Activated CD8-positive, alpha-beta T cell treated with anti-CD3 and anti-CD28 coated beads, Interleukin-2, amount 10 ng/mL, durations not matched to agents 7 days and 5 days (primary cell): ENCODE data around the gene C1QTNF9B. TPM values are rescaled to one million over a fixed set of nuclear protein-coding genes. Genes with fewer than 3 reads are reported as not detected.

Experiments
- ATAC-seq: fragments of 150-1000 bp; cut with Tn5 transposase; one replicate; pipeline ENCODE4 v1.10.0; 2021; ENCODE audit warnings: moderate library complexity
- CTCF ChIA-PET: fragments of 350-600 bp; sonication (Branson Sonifier 250); formaldehyde crosslinking; loops from one replicate; lab custom pipeline; 2021; ENCODE audit warnings: antibody characterized with exemption; lab: Charles Lee
- POLR2A ChIA-PET: fragments of 350-600 bp; sonication (Branson Sonifier 250); formaldehyde crosslinking; loops from one replicate; lab custom pipeline; 2021; ENCODE audit warnings: antibody characterized with exemption; lab: Charles Lee
- DNase-seq: peaks from one replicate; pipeline ENCODE4 v3.0.0-alpha.2; 2020
- H3K27ac Mint-ChIP-seq: one replicate; pipeline ENCODE4 v1.8.0; 2021; ENCODE audit warnings: mild to moderate bottlenecking, mixed read lengths
- H3K27me3 Mint-ChIP-seq: one replicate; pipeline ENCODE4 v1.8.0; 2021; ENCODE audit warnings: low read depth, mixed read lengths
- H3K36me3 Mint-ChIP-seq: one replicate; pipeline ENCODE4 v1.8.0; 2021; ENCODE audit warnings: low read depth, mixed read lengths
- H3K4me1 Mint-ChIP-seq: one replicate; pipeline ENCODE4 v1.8.0; 2021; ENCODE audit warnings: low read depth, mixed read lengths
- H3K4me3 Mint-ChIP-seq: one replicate; pipeline ENCODE4 v1.8.0; 2021; ENCODE audit warnings: mild to moderate bottlenecking, mixed read lengths
- H3K9me3 Mint-ChIP-seq: one replicate; pipeline ENCODE4 v1.8.0; 2022; ENCODE audit warnings: mixed read lengths; ENCODE audit not compliant: insufficient read depth
- total RNA-seq, 2 experiments: library from RNA; stranded (reverse); gene quantifications; one replicate each; pipeline ENCODE4 v1.2.3, GENCODE V29; 2021

The C1QTNF9B gene
- total RNA-seq, 2 experiments from 2014 or later: not detected

DNA sequence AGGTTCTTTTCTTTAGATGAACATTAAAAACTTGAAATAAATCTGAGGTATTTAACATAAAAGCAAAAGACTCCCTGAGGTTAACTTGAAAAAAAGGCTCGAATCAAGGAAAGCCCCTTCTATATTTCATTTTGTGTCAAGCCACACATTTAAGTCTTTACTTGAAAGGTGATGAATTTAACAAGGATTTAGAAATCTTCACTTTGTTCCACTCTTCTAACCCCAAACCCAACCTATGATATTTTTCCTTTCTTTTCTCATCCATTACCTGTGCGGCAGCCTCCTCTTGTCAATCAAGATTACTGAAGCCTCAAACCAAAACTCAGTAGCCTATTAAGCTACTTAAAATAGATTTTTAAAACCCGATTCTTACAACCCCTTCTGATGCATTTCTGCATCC is 41.9 kb downstream of the C1QTNF9B start:
- no peak overlapping the region for H3K27ac Mint-ChIP-seq
- ATAC-seq (no peak), DNase-seq (no peak)
- CTCF ChIA-PET: interaction anchor here (1.3 kb wide), 1 partner anchor 10 kb away, joined by 4 read pairs; no protein-coding TSS in a partner anchor
- H3K4me3 Mint-ChIP-seq: no peak overlapping the region
- H3K4me1 Mint-ChIP-seq: peaks cover 4% of the 10 kb centered on the region
- H3K27me3 Mint-ChIP-seq: no peaks in the 10 kb centered on the region
- POLR2A ChIA-PET: no interaction called here
- H3K36me3 Mint-ChIP-seq: peaks cover 3% of the 10 kb centered on the region
- no peaks in the 10 kb centered on the region for H3K9me3 Mint-ChIP-seq

DNA sequence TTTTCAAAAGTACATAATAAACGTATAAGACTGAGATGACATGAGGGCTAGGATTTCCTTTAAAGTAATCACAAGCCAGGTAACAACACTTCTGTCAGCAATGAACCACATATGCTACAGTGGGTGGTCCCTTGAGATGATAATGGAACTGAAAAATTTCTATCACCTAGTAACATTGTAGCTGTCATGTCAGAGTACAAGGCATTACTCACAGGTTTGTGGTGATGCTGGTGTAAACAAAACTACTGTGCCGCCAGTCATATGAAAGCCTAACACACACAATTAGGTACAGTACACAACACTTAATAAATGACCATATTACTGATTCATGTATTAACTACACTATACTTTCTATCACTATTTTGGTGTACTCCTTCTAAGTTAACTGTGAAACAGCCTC is 45.0 kb downstream of the C1QTNF9B start:
- H3K27ac Mint-ChIP-seq: no peak overlapping the region
- ATAC-seq: no peak
- no peak overlapping the region for H3K4me3 Mint-ChIP-seq
- H3K9me3 Mint-ChIP-seq: no peaks in the 10 kb centered on the region
- CTCF ChIA-PET: interaction anchor here (1.1 kb wide), 1 partner anchor 9 kb away, joined by 3 read pairs; no protein-coding TSS in a partner anchor
- peaks cover 3% of the 10 kb centered on the region for H3K4me1 Mint-ChIP-seq
- DNase-seq: no peak
- peaks cover 3% of the 10 kb centered on the region for H3K36me3 Mint-ChIP-seq
- POLR2A ChIA-PET: no interaction called here
- no peaks in the 10 kb centered on the region for H3K27me3 Mint-ChIP-seq

DNA sequence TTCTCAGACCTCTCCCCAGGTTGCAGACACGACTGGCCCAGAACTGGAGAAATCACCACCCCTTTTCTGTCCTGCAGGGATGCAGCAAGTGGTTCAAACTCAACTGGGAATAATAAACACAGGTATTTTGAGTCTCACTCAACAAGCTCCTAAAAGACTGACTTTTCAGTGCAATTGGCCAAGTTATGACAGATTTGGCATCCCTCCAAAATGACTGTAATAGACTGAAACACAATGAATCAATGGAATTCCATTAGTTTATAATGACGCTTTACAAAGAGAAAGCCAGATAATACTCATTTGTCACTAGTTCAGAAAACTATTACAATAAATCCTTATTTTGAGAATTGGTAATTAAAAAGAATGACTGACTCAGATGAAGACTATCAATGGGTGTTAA is 46.2 kb downstream of the C1QTNF9B start:
- Mint-ChIP-seq H3K27me3 (no peaks in the 10 kb centered on the region), H3K27ac (no peak overlapping the region), H3K4me3 (no peak overlapping the region), H3K4me1 (peaks cover 3% of the 10 kb centered on the region), H3K36me3 (peaks cover under 1% of the 10 kb centered on the region), H3K9me3 (no peaks in the 10 kb centered on the region)
- POLR2A ChIA-PET: no interaction called here
- DNase-seq (no peak), ATAC-seq (no peak)
- CTCF ChIA-PET: no interaction called here

DNA sequence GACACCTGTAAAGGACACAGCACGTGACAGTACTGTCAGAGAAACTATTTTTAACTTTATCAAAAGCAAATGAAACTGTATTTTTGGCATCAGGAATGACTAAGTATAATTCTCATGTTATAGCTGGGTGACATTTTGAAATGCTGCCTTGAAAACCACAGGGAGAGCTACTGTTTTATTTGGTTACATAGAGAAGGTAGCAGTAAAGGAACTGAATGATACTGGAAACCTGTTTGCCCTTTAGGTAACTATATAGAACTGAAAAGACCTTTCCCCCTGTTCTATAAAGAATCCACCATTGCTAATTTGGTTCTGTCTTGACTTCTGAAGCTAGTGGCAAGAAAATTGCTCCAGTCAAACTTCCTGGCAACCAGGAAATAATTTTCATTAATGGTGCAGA is 47.2 kb downstream of the C1QTNF9B start:
- DNase-seq (no peak), ATAC-seq (no peak)
- Mint-ChIP-seq H3K36me3 (no peaks in the 10 kb centered on the region), H3K27me3 (no peaks in the 10 kb centered on the region), H3K27ac (no peak overlapping the region), H3K4me1 (peaks cover 3% of the 10 kb centered on the region), H3K9me3 (no peaks in the 10 kb centered on the region), H3K4me3 (no peak overlapping the region)
- CTCF ChIA-PET: no interaction called here
- POLR2A ChIA-PET: no interaction called here

- CTCF ChIA-PET: no interaction called here
- POLR2A ChIA-PET: no interaction called here
- no peak for DNase-seq
- Mint-ChIP-seq H3K9me3 (no peaks in the 10 kb centered on the region), H3K27me3 (no peaks in the 10 kb centered on the region), H3K36me3 (no peaks in the 10 kb centered on the region), H3K27ac (no peak overlapping the region), H3K4me3 (no peak overlapping the region), H3K4me1 (peaks cover 4% of the 10 kb centered on the region)
- ATAC-seq: no peak
These were observed 47.6 kb downstream of the C1QTNF9B start for GRCh38 chr13:23849670-23850069.

DNA sequence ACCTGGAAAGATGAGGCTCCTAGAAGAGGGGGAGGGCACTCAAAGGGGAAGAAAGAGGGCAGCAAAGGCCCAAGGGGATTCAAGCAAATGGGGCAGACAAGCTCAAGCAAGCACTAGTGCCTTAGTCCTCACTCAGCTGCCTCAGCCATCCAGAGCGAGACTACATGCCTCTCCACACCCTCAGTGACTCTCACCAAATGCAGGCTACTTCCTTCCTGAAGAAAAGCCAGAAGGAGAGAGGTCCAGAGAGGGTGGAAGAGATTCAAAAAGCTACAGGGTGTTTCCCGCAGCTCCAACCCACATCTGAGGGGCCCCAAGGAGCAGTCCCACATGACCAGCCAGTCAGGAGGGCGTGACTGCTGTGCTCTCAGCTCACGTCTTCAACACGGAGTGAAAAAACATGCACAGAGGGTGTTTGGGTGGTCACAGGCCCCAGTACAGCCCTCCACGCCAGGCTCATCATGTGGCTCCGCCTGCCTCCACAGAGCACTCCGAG is 48.6 kb downstream of the C1QTNF9B start:
- POLR2A ChIA-PET: no interaction called here
- no peak for ATAC-seq
- Mint-ChIP-seq H3K9me3 (no peaks in the 10 kb centered on the region), H3K27ac (no peak overlapping the region), H3K4me3 (no peak overlapping the region), H3K4me1 (peaks cover 13% of the 10 kb centered on the region), H3K27me3 (no peaks in the 10 kb centered on the region), H3K36me3 (no peaks in the 10 kb centered on the region)
- DNase-seq: no peak
- CTCF ChIA-PET: no interaction called here

GRCh38 chr13:23848019-23848418 is 49.3 kb downstream of the C1QTNF9B start:
- Mint-ChIP-seq H3K36me3 (no peaks in the 10 kb centered on the region), H3K9me3 (no peaks in the 10 kb centered on the region), H3K27ac (no peak overlapping the region), H3K27me3 (no peaks in the 10 kb centered on the region), H3K4me1 (peaks cover 16% of the 10 kb centered on the region), H3K4me3 (no peak overlapping the region)
- POLR2A ChIA-PET: no interaction called here
- DNase-seq (no peak), ATAC-seq (no peak)
- CTCF ChIA-PET: interaction anchor here (0.8 kb wide), 1 partner anchor 74 kb away, joined by 3 read pairs; no protein-coding TSS in a partner anchor

- no peaks in the 10 kb centered on the region for H3K27me3 Mint-ChIP-seq
- ATAC-seq (no peak), DNase-seq (no peak)
- H3K36me3 Mint-ChIP-seq: no peaks in the 10 kb centered on the region
- ChIA-PET POLR2A (no interaction called here), CTCF (interaction anchor here (0.8 kb wide), 1 partner anchor 74 kb away, joined by 3 read pairs; no protein-coding TSS in a partner anchor)
- no peak overlapping the region for H3K4me3 Mint-ChIP-seq
- peaks cover 16% of the 10 kb centered on the region for H3K4me1 Mint-ChIP-seq
- no peak overlapping the region for H3K27ac Mint-ChIP-seq
- no peaks in the 10 kb centered on the region for H3K9me3 Mint-ChIP-seq
These were observed 49.8 kb downstream of the C1QTNF9B start for GRCh38 chr13:23847497-23847896.

- H3K4me1 Mint-ChIP-seq: peaks cover 16% of the 10 kb centered on the region
- H3K27me3 Mint-ChIP-seq: no peaks in the 10 kb centered on the region
- H3K27ac Mint-ChIP-seq: no peak overlapping the region
- DNase-seq (no peak), ATAC-seq (no peak)
- ChIA-PET POLR2A (no interaction called here), CTCF (interaction anchor here (0.6 to 1.8 kb wide), 5 partner anchors 10 to 243 kb away, joined by 3 to 4 read pairs (median 4); no protein-coding TSS in a partner anchor)
- no peak overlapping the region for H3K4me3 Mint-ChIP-seq
- H3K36me3 Mint-ChIP-seq: no peaks in the 10 kb centered on the region
- no peaks in the 10 kb centered on the region for H3K9me3 Mint-ChIP-seq
These were observed 52.1 kb downstream of the C1QTNF9B start for GRCh38 chr13:23845105-23845725.

DNA sequence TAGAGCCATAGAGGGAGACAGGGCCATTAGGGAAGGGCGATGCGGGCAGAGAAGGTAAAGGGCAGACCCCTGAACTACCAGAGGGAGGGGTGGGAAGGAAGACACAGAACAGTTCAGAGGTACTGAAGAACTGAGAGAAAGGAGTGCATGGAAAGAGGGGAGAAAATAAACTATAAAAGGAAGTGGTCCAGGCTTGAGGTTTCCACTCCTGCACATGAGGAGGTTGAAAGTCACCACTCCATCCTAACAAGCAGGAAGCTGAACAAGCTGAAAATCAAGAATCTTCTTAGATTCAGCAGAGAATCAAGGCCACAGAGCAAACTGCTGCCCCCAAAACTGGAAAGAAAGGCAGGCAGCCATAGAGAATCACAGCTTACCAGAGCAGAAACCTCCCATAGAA is 53.2 kb downstream of the C1QTNF9B start:
- Mint-ChIP-seq H3K36me3 (no peaks in the 10 kb centered on the region), H3K27ac (peak overlapping the region; percentile 28), H3K4me3 (no peak overlapping the region), H3K9me3 (no peaks in the 10 kb centered on the region), H3K27me3 (no peaks in the 10 kb centered on the region), H3K4me1 (peaks cover 16% of the 10 kb centered on the region)
- DNase-seq (no peak), ATAC-seq (peak; percentile 33)
- POLR2A ChIA-PET: no interaction called here
- CTCF ChIA-PET: interaction anchor here (0.8 to 1.8 kb wide), 4 partner anchors 12 to 25 kb away, joined by 3 to 4 read pairs (median 4); no protein-coding TSS in a partner anchor

- H3K9me3 Mint-ChIP-seq: no peaks in the 10 kb centered on the region
- H3K36me3 Mint-ChIP-seq: no peaks in the 10 kb centered on the region
- no peak overlapping the region for H3K4me3 Mint-ChIP-seq
- H3K4me1 Mint-ChIP-seq: peaks cover 16% of the 10 kb centered on the region
- no peak overlapping the region for H3K27ac Mint-ChIP-seq
- ChIA-PET POLR2A (no interaction called here), CTCF (interaction anchor here (1.8 kb wide), 1 partner anchor 11 kb away, joined by 4 read pairs; no protein-coding TSS in a partner anchor)
- H3K27me3 Mint-ChIP-seq: no peaks in the 10 kb centered on the region
- no peak for ATAC-seq
- DNase-seq: no peak
These were observed 53.9 kb downstream of the C1QTNF9B start for GRCh38 chr13:23843436-23843835.

- ATAC-seq: no peak
- H3K4me3 Mint-ChIP-seq: no peak overlapping the region
- POLR2A ChIA-PET: no interaction called here
These were observed 54.9 kb downstream of the C1QTNF9B start for GRCh38 chr13:23842406-23842805.

More at GRCh38 chr13:23842406-23842805, 54.9 kb downstream of the C1QTNF9B start:
- peaks cover 14% of the 10 kb centered on the region for H3K4me1 Mint-ChIP-seq
- H3K9me3 Mint-ChIP-seq: no peaks in the 10 kb centered on the region
- H3K27ac Mint-ChIP-seq: no peak overlapping the region
- H3K36me3 Mint-ChIP-seq: no peaks in the 10 kb centered on the region
- CTCF ChIA-PET: no interaction called here
- no peaks in the 10 kb centered on the region for H3K27me3 Mint-ChIP-seq
- DNase-seq: no peak
